SK-N-SH treated with all-trans-retinoic acid at 6 μM for 48 hours (cell line): Measurements from ENCODE around the gene PRICKLE1.

ENCODE experiments used
- ARNTL ChIP-seq: fragments of 450-650 bp; formaldehyde crosslinking; IDR thresholded peaks from 2 replicates; pipeline ENCODE4 v1.5.0; 2020; ENCODE audit warnings: low read depth, mild to moderate bottlenecking, moderate library complexity, borderline replicate concordance
- BACH2 ChIP-seq: fragments of 250-450 bp; sonication (Bioruptor Pico); IDR thresholded peaks from 2 replicates; pipeline ENCODE4 v1.9.0; 2021; ENCODE audit warnings: mild to moderate bottlenecking, borderline replicate concordance
- CSDC2 ChIP-seq: fragments of 250-450 bp; sonication (Bioruptor Pico); IDR thresholded peaks from 2 replicates; pipeline ENCODE4 v1.5.0; 2020; ENCODE audit warnings: mild to moderate bottlenecking, moderate library complexity
- GLIS3 ChIP-seq: fragments of 250-450 bp; sonication (Bioruptor Pico); IDR thresholded peaks from 2 replicates; pipeline ENCODE4 v1.5.0; 2020; ENCODE audit warnings: mild to moderate bottlenecking, moderate library complexity
- ISL1 ChIP-seq: fragments of 250-450 bp; sonication (Bioruptor Pico); IDR thresholded peaks from 2 replicates; pipeline ENCODE4 v2.1.2; 2022; ENCODE audit warnings: mild to moderate bottlenecking, moderate library complexity
- PPARA ChIP-seq: fragments of 250-450 bp; sonication (Bioruptor Pico); IDR thresholded peaks from 2 replicates; pipeline ENCODE4 v1.5.0; 2020; ENCODE audit warnings: mild to moderate bottlenecking, borderline replicate concordance
- SNAI2 ChIP-seq: fragments of 250-450 bp; sonication (Bioruptor Pico); IDR thresholded peaks from 2 replicates; pipeline ENCODE4 v1.5.0; 2020; ENCODE audit warnings: mild to moderate bottlenecking, moderate library complexity
- ZFP30 ChIP-seq: fragments of 450-650 bp; formaldehyde crosslinking; IDR thresholded peaks from 2 replicates; pipeline ENCODE4 v1.5.0; 2022; ENCODE audit warnings: mild to moderate bottlenecking, moderate library complexity
- ZNF565 ChIP-seq: fragments of 450-650 bp; formaldehyde crosslinking; conservative IDR thresholded peaks from 2 replicates; pipeline ENCODE4 v1.5.0; 2020; ENCODE audit warnings: low read depth, mild to moderate bottlenecking, moderate library complexity
- ZNF70 ChIP-seq: fragments of 450-650 bp; formaldehyde crosslinking; IDR thresholded peaks from 2 replicates; pipeline ENCODE4 v1.5.0; 2020; ENCODE audit warnings: mild to moderate bottlenecking, moderate library complexity
- TF ChIP-seq, protein P1 (sequence below): fragments of 250-450 bp; sonication (Bioruptor Pico); IDR thresholded peaks from 2 replicates; pipeline ENCODE4 v1.8.0; 2020; ENCODE audit warnings: mild to moderate bottlenecking, moderate library complexity, borderline replicate concordance
- TF ChIP-seq, protein P2 (sequence below): fragments of 250-450 bp; sonication (Bioruptor Pico); IDR thresholded peaks from 2 replicates; pipeline ENCODE4 v1.5.1; 2020; ENCODE audit warnings: low read depth, mild to moderate bottlenecking, moderate library complexity

- TF ChIP-seq PPARA (CRISPR knock-in tag) (no peak), ZFP30 (no peak), ISL1 (CRISPR knock-in tag) (no peak), ZNF70 (CRISPR knock-in tag) (no peak), CSDC2 (CRISPR knock-in tag) (no peak), GLIS3 (CRISPR knock-in tag) (no peak), ARNTL (CRISPR knock-in tag) (no peak), BACH2 (no peak), ZNF565 (no peak), SNAI2 (CRISPR knock-in tag) (no peak)
- TF ChIP-seq, protein P1, sequence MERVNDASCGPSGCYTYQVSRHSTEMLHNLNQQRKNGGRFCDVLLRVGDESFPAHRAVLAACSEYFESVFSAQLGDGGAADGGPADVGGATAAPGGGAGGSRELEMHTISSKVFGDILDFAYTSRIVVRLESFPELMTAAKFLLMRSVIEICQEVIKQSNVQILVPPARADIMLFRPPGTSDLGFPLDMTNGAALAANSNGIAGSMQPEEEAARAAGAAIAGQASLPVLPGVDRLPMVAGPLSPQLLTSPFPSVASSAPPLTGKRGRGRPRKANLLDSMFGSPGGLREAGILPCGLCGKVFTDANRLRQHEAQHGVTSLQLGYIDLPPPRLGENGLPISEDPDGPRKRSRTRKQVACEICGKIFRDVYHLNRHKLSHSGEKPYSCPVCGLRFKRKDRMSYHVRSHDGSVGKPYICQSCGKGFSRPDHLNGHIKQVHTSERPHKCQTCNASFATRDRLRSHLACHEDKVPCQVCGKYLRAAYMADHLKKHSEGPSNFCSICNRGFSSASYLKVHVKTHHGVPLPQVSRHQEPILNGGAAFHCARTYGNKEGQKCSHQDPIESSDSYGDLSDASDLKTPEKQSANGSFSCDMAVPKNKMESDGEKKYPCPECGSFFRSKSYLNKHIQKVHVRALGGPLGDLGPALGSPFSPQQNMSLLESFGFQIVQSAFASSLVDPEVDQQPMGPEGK = no peak
- TF ChIP-seq, protein P2, sequence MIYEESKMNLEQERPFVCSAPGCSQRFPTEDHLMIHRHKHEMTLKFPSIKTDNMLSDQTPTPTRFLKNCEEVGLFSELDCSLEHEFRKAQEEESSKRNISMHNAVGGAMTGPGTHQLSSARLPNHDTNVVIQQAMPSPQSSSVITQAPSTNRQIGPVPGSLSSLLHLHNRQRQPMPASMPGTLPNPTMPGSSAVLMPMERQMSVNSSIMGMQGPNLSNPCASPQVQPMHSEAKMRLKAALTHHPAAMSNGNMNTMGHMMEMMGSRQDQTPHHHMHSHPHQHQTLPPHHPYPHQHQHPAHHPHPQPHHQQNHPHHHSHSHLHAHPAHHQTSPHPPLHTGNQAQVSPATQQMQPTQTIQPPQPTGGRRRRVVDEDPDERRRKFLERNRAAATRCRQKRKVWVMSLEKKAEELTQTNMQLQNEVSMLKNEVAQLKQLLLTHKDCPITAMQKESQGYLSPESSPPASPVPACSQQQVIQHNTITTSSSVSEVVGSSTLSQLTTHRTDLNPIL (CRISPR knock-in tag) = no peak
Measured at GRCh38 chr12:42538203-42538602, 51.3 kb downstream of the PRICKLE1 start.
